Stimulated activated CD8-positive, alpha-beta memory T cell treated with anti-CD3 and anti-CD28 coated beads, Interleukin-15, amount 100 ng/mL, for 48 hours (primary cell): Measurements from ENCODE around the gene RPUSD2.

Source experiments
- DNase-seq, 2 donors: peaks; one replicate each; pipeline ENCODE4 v3.0.0-alpha.2; 2020; ENCODE audit warnings: low read depth in 2 of 2

The RPUSD2 gene

GRCh38 chr15:40569129-40569953 lies at the start of gene RPUSD2:
Gene RPUSD2, plus strand, starts transcription at chr15:40569299. Its CDS starts 39 bp downstream, at chr15:40569338.
- peak; percentile 86 to 90 for DNase-seq

- DNase-seq: no peak
Observed at GRCh38 chr15:40523611-40524010, 45.5 kb upstream of the RPUSD2 start.

GRCh38 chr15:40525855-40526254 lies 43.2 kb upstream of the RPUSD2 start:
- DNase-seq: no peak

GRCh38 chr15:40528801-40529200 lies 40.3 kb upstream of the RPUSD2 start:
- no peak for DNase-seq

- DNase-seq: no peak
Observed at GRCh38 chr15:40533763-40534364, 35.2 kb upstream of the RPUSD2 start.

GRCh38 chr15:40534371-40534770 lies 34.7 kb upstream of the RPUSD2 start:
- DNase-seq: no peak

GRCh38 chr15:40536501-40536900 lies 32.6 kb upstream of the RPUSD2 start:
- no peak for DNase-seq

GRCh38 chr15:40538976-40539375 lies 30.1 kb upstream of the RPUSD2 start:
- no peak for DNase-seq

- DNase-seq: no peak
Observed at GRCh38 chr15:40543082-40543481, 26.0 kb upstream of the RPUSD2 start.

- no peak for DNase-seq
Observed at GRCh38 chr15:40543631-40544294, 25.3 kb upstream of the RPUSD2 start.

GRCh38 chr15:40545457-40545856 lies 23.6 kb upstream of the RPUSD2 start:
- no peak for DNase-seq

- DNase-seq: no peak
Observed at GRCh38 chr15:40548610-40549009, 20.5 kb upstream of the RPUSD2 start.

- no peak for DNase-seq
Observed at GRCh38 chr15:40549894-40550293, 19.2 kb upstream of the RPUSD2 start.

GRCh38 chr15:40550341-40551037 lies 18.6 kb upstream of the RPUSD2 start:
- no peak for DNase-seq

- DNase-seq: no peak
Observed at GRCh38 chr15:40554161-40554525, 15.0 kb upstream of the RPUSD2 start.

- DNase-seq: no peak
Observed at GRCh38 chr15:40555876-40556275, 13.2 kb upstream of the RPUSD2 start.

- DNase-seq: no peak
Observed at GRCh38 chr15:40558952-40559742, 10.0 kb upstream of the RPUSD2 start.

GRCh38 chr15:40562691-40563090 lies 6.4 kb upstream of the RPUSD2 start:
- DNase-seq: no peak

GRCh38 chr15:40563426-40563825 lies 5.7 kb upstream of the RPUSD2 start:
- no peak for DNase-seq

- DNase-seq: peak; percentile 92 to 94
Observed at GRCh38 chr15:40564591-40565332, 4.3 kb upstream of the RPUSD2 start, which contains the start of gene CCDC32. Gene CCDC32, minus strand, starts transcription at chr15:40565042. Its CDS starts 2,027 bp downstream, at chr15:40563015.
